MG63 (cell line): ENCODE results near the gene SCIN. TPM values are rescaled to one million over a fixed set of nuclear protein-coding genes. Genes with fewer than 3 reads are reported as not detected.
A peak's percentile ranks its signal among the peaks of the same experiment; 100 is the strongest.
"Not testable (repeated sequence)": the region's sequence is repeated elsewhere in the genome, so short reads cannot be mapped to it uniquely, and the experiment has no call there.

Experiments used
- DNase-seq: peaks from one replicate; pipeline ENCODE4 v3.0.0-alpha.2; 2020
- H3K27me3 ChIP-seq: fragments of 250-450 bp; sonication (Bioruptor Pico); 2 replicates; pipeline ENCODE4 v1.5.1; 2020; ENCODE audit warnings: mild to moderate bottlenecking, moderate library complexity
- H3K36me3 ChIP-seq: fragments of 250-450 bp; sonication (Bioruptor Pico); 2 replicates; pipeline ENCODE4 v1.5.1; 2020; ENCODE audit warnings: mild to moderate bottlenecking, moderate library complexity
- H3K4me3 ChIP-seq: fragments of 250-450 bp; sonication (Bioruptor Pico); 2 replicates; pipeline ENCODE4 v1.5.1; 2020; ENCODE audit warnings: mild to moderate bottlenecking, moderate library complexity
- H3K9me3 ChIP-seq: fragments of 250-450 bp; sonication (Bioruptor Pico); 2 replicates; pipeline ENCODE4 v1.5.1; 2020; ENCODE audit warnings: mild to moderate bottlenecking, moderate library complexity
- total RNA-seq: library from RNA; depleted of rRNA; stranded (reverse); fragments of >200 nt; shearing (Covaris generic); gene quantifications from 2 replicates; pipeline ENCODE4 v1.2.3, GENCODE V29; 2014; ENCODE audit warnings: low replicate concordance; rRNA removed

Gene SCIN
- total RNA-seq = not detected in 2 replicates

DNA sequence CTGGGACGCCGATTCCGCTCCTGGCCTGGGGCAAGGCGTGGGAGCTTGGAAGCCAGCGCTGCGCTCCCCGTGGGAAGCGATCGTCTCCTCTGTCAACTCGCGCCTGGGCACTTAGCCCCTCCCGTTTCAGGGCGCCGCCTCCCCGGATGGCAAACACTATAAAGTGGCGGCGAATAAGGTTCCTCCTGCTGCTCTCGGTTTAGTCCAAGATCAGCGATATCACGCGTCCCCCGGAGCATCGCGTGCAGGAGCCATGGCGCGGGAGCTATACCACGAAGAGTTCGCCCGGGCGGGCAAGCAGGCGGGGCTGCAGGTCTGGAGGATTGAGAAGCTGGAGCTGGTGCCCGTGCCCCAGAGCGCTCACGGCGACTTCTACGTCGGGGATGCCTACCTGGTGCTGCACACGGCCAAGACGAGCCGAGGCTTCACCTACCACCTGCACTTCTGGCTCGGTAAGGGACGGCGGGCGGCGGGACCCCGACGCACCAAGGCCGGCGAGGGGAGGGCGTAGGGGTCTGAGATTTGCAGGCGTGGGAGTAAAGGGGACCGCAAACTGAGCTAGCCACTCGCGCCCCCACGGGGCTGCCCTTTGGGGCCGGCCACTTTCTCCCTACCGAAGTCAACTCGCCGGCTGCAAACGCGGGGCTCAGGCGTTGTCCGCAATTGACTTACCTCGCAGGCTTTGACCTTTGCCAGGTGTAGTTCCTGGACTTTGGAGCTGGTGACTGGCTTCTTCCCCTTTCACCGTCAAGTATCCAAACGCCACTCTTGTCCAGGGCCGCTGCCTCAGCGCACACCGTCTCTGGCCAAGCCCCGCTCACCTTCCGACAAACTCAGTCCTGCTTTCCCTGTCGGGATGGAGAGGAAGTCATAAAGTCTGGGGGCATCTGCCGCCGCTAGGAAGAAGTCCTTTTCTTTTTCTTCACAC is at the start of gene SCIN:
SCIN (plus strand) TSS at position 187 of the 928 bp plus-strand sequence; CDS start at position 254, 67 bp downstream.
- Histone ChIP-seq H3K27me3 (peaks cover 30% of the 10 kb centered on the region), H3K36me3 (no peaks in the 10 kb centered on the region), H3K9me3 (no peaks in the 10 kb centered on the region), H3K4me3 (peak within 1 kb of the TSS; percentile 41)
- peak; percentile 56 for DNase-seq

DNA sequence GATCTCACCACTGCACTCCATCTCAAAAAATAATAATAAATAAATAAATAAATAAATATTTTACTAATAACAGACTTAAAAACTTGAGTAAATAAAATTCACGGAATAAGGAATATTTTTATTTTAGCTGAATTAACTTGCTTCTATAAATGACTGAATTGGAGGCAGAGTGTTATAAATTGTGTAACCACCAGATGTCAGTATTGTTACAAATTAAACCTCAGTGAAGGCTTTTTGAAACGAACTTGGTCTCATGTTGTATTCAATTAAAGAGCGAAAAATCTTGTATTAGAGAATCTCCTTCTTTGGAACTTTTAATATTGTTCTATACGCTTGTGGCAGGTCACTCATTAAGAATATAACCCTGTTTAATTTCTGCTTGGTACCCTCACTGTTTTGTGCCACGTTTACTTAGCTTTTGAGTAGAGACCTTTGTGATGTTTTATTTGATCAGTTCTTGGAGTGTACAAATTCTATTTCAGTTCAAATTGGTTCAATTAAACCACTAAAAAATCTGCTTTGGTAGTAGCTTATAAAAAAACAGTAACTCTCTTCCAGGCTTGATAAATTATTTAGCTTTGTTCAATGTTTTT is 45.6 kb upstream of the SCIN start:
- no peaks in the 10 kb centered on the region for H3K9me3 ChIP-seq
- no peaks in the 10 kb centered on the region for H3K36me3 ChIP-seq
- no peak overlapping the region for H3K4me3 ChIP-seq
- H3K27me3 ChIP-seq = peaks cover 13% of the 10 kb centered on the region
- no peak for DNase-seq

DNA sequence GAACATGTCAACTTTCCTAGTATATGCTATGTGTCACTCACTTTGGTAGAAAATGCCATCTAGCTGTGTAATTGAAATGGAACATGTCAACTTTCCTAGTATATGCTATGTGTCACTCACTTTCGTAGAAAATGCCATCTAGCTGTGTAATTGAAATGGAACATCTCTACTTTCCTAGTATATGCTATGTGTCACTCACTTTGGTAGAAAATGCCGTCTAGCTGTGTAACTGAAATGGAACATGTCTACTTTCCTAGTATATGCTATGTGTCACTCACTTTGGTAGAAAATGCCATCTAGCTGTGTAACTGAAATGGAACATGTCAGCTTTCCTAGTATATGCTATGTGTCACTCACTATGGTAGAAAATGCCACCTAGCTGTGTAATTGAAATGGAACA is 43.8 kb upstream of the SCIN start:
- H3K4me3 ChIP-seq, DNase-seq, H3K36me3 ChIP-seq, H3K9me3 ChIP-seq: not testable (repeated sequence)
- peaks cover 13% of the 10 kb centered on the region for H3K27me3 ChIP-seq

DNA sequence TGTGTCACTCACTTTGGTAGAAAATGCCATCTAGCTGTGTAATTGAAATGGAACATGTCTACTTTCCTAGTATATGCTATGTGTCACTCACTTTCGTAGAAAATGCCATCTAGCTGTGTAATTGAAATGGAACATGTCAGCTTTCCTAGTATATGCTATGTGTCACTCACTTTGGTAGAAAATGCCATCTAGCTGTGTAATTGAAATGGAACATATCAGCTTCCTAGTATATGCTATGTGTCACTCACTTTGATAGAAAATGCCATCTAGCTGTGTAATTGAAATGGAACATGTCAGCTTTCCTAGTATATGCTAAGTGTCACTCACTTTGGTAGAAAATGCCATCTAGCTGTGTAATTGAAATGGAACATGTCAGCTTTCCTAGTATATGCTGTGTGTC is 42.9 kb upstream of the SCIN start:
- H3K36me3 ChIP-seq, H3K27me3 ChIP-seq, H3K9me3 ChIP-seq, DNase-seq, H3K4me3 ChIP-seq: not testable (repeated sequence)

DNA sequence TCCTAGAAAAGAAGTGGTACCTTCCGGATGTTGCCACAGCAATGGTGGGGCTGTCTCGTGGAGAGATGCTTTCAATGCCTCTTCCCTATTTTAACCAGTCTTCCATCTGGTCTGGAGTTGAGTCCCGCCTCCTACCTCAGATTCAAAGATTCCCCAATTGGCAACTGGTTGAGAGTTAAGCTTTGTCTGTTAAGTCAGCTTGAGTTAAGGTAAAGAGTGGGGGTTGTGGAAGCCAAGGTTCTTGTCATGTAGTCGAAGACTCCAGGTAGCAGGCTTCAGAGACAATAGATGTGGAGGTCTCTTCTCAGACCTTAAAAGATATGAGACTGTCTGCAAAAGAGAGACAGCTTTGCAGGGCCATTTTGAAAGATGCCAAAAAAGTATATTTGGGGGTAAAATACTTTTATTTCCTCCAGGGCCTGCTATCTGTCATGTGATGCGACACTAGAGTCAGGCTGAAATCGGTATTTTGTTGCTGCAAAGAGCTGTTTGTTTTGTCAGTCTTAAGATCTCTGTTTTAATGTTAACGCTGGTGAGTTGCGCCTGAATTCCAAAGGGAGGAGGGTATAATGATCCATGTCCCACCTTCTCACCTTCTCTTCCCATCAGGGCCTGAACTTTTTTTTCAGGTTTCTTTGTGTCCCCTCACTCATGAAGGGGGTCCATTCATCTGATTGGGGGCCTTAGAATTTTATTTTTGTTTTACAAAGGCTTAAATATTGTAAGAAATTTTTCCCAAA is 40.4 kb upstream of the SCIN start:
- H3K27me3 ChIP-seq = no peaks in the 10 kb centered on the region
- H3K9me3 ChIP-seq = no peaks in the 10 kb centered on the region
- H3K4me3 ChIP-seq = no peak overlapping the region
- no peaks in the 10 kb centered on the region for H3K36me3 ChIP-seq
- DNase-seq = no peak

DNA sequence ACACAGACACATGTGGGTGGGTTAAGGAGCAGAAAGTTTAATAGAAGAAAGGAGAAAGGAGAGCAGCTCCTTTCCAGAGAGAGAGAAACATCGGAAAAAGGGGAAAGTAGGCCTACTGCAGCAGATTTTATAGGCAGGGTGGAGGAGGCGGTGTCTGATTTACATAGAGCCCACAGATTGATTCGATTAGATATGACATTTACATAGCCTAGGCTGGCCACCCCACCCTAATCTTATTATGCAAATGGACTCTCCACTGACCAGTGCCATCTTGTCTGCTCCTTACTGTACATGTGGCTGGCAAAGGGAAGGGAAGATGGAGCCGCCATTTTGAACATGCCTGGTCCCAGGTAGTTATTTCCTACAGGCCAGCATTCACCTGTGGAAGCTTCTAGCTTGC is 38.7 kb upstream of the SCIN start:
- Histone ChIP-seq H3K27me3 (no peaks in the 10 kb centered on the region), H3K9me3 (no peaks in the 10 kb centered on the region; the same call in 1 of the 2 replicates), H3K4me3 (no peak overlapping the region), H3K36me3 (no peaks in the 10 kb centered on the region)
- no peak for DNase-seq

DNA sequence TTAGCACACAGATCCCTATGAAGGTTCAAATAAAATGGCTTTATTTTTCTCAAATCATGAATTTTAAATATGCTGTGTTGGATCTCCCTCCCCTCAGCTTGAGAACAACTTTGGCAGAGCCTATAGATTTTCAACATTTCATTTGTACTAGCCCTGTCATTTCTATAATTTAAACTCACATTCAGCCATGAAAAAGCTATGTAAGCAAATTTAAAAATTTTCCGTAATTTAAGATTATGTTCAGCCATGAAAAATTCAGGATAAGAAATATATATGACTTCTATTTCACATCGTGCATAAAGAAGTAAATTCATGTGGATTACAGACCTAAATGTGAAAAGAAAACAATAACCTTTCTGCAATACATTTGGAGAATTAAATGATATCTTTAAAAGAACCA is 36.5 kb upstream of the SCIN start:
- no peaks in the 10 kb centered on the region for H3K27me3 ChIP-seq
- H3K4me3 ChIP-seq = no peak overlapping the region
- no peaks in the 10 kb centered on the region; the same call in 1 of the 2 replicates for H3K9me3 ChIP-seq
- no peak for DNase-seq
- no peaks in the 10 kb centered on the region for H3K36me3 ChIP-seq

DNA sequence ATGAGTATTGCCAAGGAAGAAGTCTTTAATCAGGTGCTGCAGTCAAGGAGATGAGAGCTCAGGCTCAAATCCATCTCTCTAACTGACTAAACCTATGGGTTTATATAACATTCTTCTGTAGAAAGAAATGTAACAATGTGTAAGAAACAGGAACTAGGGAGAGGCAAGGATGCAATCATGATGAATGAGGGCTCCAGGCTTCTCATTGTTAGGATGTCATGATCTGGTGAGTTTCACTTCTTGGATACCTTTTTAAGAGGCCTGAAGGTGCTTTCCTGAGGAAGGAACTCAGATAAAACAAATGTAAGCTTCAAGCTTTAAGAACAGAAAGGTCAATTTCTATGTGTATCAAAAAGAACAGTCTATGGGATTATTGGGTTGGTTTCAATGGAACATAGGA is 30.8 kb upstream of the SCIN start:
- no peaks in the 10 kb centered on the region for H3K27me3 ChIP-seq
- no peaks in the 10 kb centered on the region for H3K36me3 ChIP-seq
- no peak overlapping the region for H3K4me3 ChIP-seq
- DNase-seq = no peak
- no peaks in the 10 kb centered on the region; the same call in 1 of the 2 replicates for H3K9me3 ChIP-seq

DNA sequence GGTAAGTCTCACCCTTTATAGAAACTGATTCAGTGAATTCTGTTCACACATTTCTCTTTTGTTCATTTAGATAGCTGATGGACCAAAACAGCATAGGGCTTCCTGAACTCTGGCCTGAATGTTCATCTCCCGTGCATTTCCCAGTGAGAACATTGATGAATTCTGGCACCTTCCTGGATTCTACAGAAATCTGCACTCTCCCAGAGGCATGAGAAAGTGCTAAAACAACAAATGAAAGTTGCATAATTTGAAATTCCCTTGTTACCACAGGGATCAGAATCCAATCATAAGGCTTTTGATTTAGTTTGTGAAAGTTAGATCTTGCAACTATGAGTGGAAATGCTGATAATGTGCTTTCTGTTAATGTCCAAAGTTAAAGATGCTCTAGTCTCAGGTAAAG is 29.7 kb upstream of the SCIN start:
- DNase-seq = no peak
- Histone ChIP-seq H3K27me3 (no peaks in the 10 kb centered on the region), H3K4me3 (no peak overlapping the region), H3K36me3 (no peaks in the 10 kb centered on the region), H3K9me3 (no peaks in the 10 kb centered on the region)

DNA sequence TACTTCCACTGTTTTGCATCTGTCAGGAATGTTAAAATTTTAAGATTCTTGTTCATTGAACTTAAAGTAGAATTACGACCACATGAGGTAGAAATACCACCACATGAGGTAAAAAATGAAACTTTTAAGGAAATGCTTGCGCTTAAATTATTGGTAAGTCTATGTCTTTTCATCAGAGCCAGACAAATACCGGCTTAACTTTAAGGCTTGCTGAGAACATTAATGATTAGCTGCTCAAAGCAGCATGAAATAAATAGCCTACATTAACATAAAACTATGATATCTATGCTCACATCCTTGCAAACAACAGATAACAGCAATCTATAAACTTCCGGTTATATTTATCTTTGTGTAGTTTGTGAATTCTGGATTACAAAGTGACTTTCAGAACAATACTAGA is 26.9 kb upstream of the SCIN start:
- no peak for DNase-seq
- Histone ChIP-seq H3K36me3 (no peaks in the 10 kb centered on the region), H3K27me3 (no peaks in the 10 kb centered on the region), H3K9me3 (no peaks in the 10 kb centered on the region), H3K4me3 (no peak overlapping the region)

DNA sequence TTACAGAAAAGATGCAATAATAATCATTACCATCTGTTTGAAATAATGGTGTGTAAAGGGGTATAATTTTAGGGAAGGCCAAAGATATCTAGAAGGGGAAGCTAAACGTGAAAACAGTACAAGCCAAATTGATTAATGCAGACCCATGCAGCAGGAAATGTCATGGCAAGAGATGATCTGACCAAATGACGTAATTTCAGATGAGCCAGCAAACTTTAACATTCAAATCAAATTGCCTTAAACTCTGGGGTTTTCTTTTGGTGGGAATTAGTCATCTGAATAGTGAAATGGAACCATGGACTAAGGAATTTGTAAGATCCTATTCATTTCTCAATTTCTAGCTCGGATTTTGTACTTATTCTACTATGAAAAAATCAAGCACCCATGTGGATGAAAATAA is 21.4 kb upstream of the SCIN start:
- H3K9me3 ChIP-seq = no peaks in the 10 kb centered on the region
- no peak for DNase-seq
- no peak overlapping the region for H3K4me3 ChIP-seq
- no peaks in the 10 kb centered on the region for H3K27me3 ChIP-seq
- H3K36me3 ChIP-seq = no peaks in the 10 kb centered on the region

DNA sequence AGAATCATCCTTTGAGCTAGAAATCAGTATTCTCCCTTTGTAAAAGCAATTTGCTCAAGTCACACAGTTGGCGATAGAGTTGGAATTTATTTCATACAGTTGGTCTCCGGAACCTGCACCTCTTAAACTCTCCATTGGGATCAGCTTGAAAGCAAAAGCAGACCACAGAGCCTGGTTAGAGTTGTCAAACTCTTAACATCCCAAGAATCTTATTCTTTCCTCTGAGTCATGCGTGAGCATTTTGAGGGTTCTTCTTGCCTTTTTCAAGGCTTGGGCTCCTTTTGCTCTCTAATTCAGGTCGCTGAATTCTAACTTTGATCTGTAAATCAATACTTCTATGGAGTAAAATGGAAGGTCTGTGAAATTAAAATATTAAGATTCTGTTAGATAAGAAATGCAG is 19.6 kb upstream of the SCIN start:
- no peak for DNase-seq
- Histone ChIP-seq H3K4me3 (no peak overlapping the region), H3K27me3 (no peaks in the 10 kb centered on the region), H3K9me3 (no peaks in the 10 kb centered on the region), H3K36me3 (no peaks in the 10 kb centered on the region)

DNA sequence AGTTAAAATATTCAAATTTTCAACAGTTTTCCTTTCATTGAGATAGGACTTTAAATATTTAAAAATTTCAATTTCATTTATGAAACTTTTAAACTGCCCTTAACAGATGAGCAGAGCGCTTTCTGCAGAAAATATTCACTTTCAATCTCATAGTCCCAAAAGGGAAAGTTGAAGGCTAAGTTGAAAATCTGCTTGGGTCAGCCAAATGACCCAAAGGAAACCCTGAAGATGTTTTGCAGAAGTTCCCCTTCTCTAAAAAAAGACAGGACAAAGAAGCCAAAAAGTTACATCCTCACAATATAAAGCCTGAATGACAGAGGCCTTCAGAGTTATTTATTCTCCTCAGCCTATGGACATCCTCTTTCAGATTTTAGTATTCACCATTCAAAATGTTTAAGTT is 17.6 kb upstream of the SCIN start:
- DNase-seq = no peak
- H3K9me3 ChIP-seq = no peaks in the 10 kb centered on the region
- H3K27me3 ChIP-seq = no peaks in the 10 kb centered on the region
- no peaks in the 10 kb centered on the region for H3K36me3 ChIP-seq
- H3K4me3 ChIP-seq = no peak overlapping the region

DNA sequence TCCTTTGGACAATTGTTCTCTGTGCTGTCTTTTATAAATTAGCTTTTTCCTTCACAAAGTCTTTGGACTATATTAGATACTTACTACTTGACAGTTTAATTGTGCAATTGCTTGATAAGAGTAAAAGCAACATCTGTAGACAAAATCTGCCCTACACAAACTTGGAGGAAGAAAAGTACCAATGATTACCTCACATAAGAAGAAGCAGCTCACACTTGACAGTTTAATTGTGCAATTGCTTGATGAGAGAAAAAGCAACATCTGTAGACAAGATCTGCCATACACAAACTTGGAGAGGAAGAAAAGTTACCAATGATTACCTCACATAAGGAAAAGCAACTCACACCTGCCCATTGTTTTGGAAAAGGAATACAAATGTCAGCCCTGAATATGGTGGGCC is 17.1 kb upstream of the SCIN start:
- Histone ChIP-seq H3K36me3 (no peaks in the 10 kb centered on the region), H3K4me3 (no peak overlapping the region), H3K27me3 (no peaks in the 10 kb centered on the region), H3K9me3 (no peaks in the 10 kb centered on the region)
- DNase-seq = no peak

DNA sequence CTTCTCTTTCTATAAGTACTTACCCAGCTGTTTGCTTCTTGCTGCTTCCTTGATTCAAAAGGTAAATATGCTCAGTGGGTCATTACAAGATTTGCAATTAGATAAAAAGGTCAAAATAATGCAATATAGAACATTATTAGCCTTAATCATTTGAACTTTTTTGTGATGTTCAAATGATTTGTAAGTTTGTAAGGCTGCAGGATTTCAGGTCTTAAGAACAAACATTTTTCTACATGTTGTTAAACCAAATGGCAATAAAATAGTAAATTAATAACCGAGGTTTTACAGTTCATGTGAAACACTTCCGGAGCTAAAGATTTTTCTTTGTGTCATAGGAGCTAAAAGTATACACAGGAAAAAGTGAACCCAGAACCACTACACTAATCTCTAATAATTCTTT is 16.2 kb upstream of the SCIN start:
- Histone ChIP-seq H3K36me3 (no peaks in the 10 kb centered on the region), H3K4me3 (no peak overlapping the region), H3K9me3 (no peaks in the 10 kb centered on the region), H3K27me3 (no peaks in the 10 kb centered on the region)
- DNase-seq = no peak

DNA sequence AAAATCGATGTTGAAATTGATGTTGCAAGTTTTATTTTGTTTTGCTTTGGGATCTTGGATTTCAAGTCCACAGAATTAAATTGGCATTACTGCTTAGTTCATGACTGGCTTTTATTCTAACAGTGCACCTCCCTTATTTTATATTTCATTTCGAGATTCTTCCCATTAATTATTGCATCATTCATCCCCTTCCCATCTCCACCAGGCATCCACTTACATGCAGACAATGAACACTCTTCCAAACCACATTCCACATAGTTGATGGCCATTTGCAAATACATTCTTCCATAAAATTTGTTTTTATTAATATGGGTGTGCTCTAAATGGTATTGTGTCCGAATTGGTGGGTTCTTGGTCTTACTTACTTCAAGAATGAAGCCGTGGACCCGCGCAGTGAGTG is 15.6 kb upstream of the SCIN start:
- no peaks in the 10 kb centered on the region for H3K27me3 ChIP-seq
- H3K36me3 ChIP-seq = no peaks in the 10 kb centered on the region
- H3K4me3 ChIP-seq = no peak overlapping the region
- DNase-seq = no peak
- H3K9me3 ChIP-seq = no peaks in the 10 kb centered on the region

DNA sequence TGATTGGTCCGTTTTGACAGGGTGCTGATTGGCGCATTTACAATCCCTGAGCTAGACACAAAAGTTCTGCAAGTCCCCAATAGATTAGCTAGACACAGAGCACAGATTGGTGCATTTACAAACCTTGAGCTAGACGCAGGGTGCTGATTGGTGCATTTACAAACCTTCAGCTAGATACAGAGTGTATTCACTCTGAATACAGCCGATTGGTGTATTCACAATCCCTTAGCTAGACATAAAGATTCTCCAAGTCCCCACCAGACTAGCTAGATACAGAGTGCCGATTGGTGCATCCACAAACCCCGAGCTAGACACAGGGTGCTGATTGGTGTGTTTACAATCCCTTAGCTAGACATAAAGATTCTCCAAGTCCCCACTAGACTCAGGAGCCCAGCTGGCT is 14.8 kb upstream of the SCIN start:
- not testable (repeated sequence) for H3K27me3 ChIP-seq, H3K36me3 ChIP-seq, H3K4me3 ChIP-seq, H3K9me3 ChIP-seq, DNase-seq
